WTC11 (cell line): ENCODE measurements around the gene DNMT3A. TPM values are rescaled to one million over a fixed set of nuclear protein-coding genes. Genes with fewer than 3 reads are reported as not detected.

Experiments
- ATAC-seq: fragments of 200-7000 bp; cut with Tn5 transposase; 2 replicates; pipeline ENCODE4 v1.10.0; 2021; ENCODE audit warnings: mild to moderate bottlenecking, moderate library complexity
- CTCF ChIA-PET: fragments of 300-600 bp; sonication (Branson Sonifier 250); formaldehyde crosslinking; loops from one replicate; lab custom pipeline; 2021; ENCODE audit warnings: antibody characterized with exemption; lab: Charles Lee
- POLR2A ChIA-PET: fragments of 350-600 bp; sonication (Branson Sonifier 250); formaldehyde crosslinking; loops from one replicate; lab custom pipeline; 2021; ENCODE audit warnings: antibody characterized with exemption; lab: Charles Lee
- DNase-seq: peaks from one replicate; pipeline ENCODE4 v3.0.0; 2021; ENCODE audit warnings: low spot score
- H3K27ac Mint-ChIP-seq: 2 replicates; pipeline ENCODE4 v1.8.0; 2021; ENCODE audit warnings: mixed read lengths
- H3K27me3 Mint-ChIP-seq: 2 replicates; pipeline ENCODE4 v1.8.0; 2021; ENCODE audit warnings: low read depth, mild to moderate bottlenecking, moderate library complexity, mixed read lengths
- H3K36me3 Mint-ChIP-seq: 2 replicates; pipeline ENCODE4 v1.8.0; 2021; ENCODE audit warnings: mixed read lengths
- H3K4me1 Mint-ChIP-seq: 2 replicates; pipeline ENCODE4 v1.8.0; 2022; ENCODE audit warnings: mixed read lengths
- H3K4me3 Mint-ChIP-seq: 2 replicates; pipeline ENCODE4 v1.8.0; 2021; ENCODE audit warnings: mild to moderate bottlenecking, moderate library complexity, mixed read lengths
- H3K9me3 Mint-ChIP-seq: 2 replicates; pipeline ENCODE4 v1.8.0; 2021; ENCODE audit warnings: mixed read lengths
- AR ChIP-seq: fragments of 250-450 bp; sonication (Bioruptor Pico); IDR thresholded peaks from 2 replicates; pipeline ENCODE4 v1.9.0; 2021; ENCODE audit warnings: mild to moderate bottlenecking
- CREB1 ChIP-seq: sonication (generic); formaldehyde crosslinking; IDR thresholded peaks from 2 replicates; pipeline ENCODE4 v1.8.0; 2023; ENCODE audit warnings: mild to moderate bottlenecking, missing genetic modification reagents
- EMX1 ChIP-seq: fragments of 250-450 bp; sonication (Bioruptor Pico); IDR thresholded peaks from 2 replicates; pipeline ENCODE4 v1.8.0; 2021; ENCODE audit warnings: mild to moderate bottlenecking
- ESRRA ChIP-seq: sonication (generic); formaldehyde crosslinking; IDR thresholded peaks from 2 replicates; pipeline ENCODE4 v1.8.1; 2022; ENCODE audit warnings: mild to moderate bottlenecking, missing genetic modification reagents, borderline replicate concordance
- FOXK1 ChIP-seq: sonication (generic); formaldehyde crosslinking; IDR thresholded peaks from 2 replicates; pipeline ENCODE4 v1.8.0; 2022; ENCODE audit warnings: mild to moderate bottlenecking, moderate library complexity, missing genetic modification reagents
- FOXP1 ChIP-seq: sonication (generic); formaldehyde crosslinking; IDR thresholded peaks from 2 replicates; pipeline ENCODE4 v1.8.0; 2022; ENCODE audit warnings: missing genetic modification reagents, mild to moderate bottlenecking, moderate library complexity, borderline replicate concordance
- IRF2 ChIP-seq: sonication (generic); formaldehyde crosslinking; IDR thresholded peaks from 2 replicates; pipeline ENCODE4 v1.8.0; 2022; ENCODE audit warnings: low read depth, missing genetic modification reagents, borderline replicate concordance
- MAX ChIP-seq: sonication (generic); formaldehyde crosslinking; IDR thresholded peaks from 2 replicates; pipeline ENCODE4 v1.8.0; 2022; ENCODE audit warnings: mild to moderate bottlenecking, missing genetic modification reagents
- MLX ChIP-seq: sonication (generic); formaldehyde crosslinking; IDR thresholded peaks from 2 replicates; pipeline ENCODE4 v1.8.1; 2023; ENCODE audit warnings: mild to moderate bottlenecking, missing genetic modification reagents, moderate library complexity
- MYBL2 ChIP-seq: sonication (generic); formaldehyde crosslinking; IDR thresholded peaks from 2 replicates; pipeline ENCODE4 v1.8.1; 2023; ENCODE audit warnings: mild to moderate bottlenecking, moderate library complexity, missing genetic modification reagents
- NFE2L1 ChIP-seq: sonication (generic); formaldehyde crosslinking; IDR thresholded peaks from 2 replicates; pipeline ENCODE4 v1.8.1; 2023; ENCODE audit warnings: missing genetic modification reagents
- PRDM15 ChIP-seq: sonication (generic); formaldehyde crosslinking; IDR thresholded peaks from 2 replicates; pipeline ENCODE4 v1.8.0; 2022; ENCODE audit warnings: missing genetic modification reagents
- SMAD3 ChIP-seq: sonication (generic); formaldehyde crosslinking; IDR thresholded peaks from 2 replicates; pipeline ENCODE4 v1.8.0; 2022; ENCODE audit warnings: missing genetic modification reagents, mild to moderate bottlenecking, borderline replicate concordance
- USF1 ChIP-seq: sonication (generic); formaldehyde crosslinking; IDR thresholded peaks from 2 replicates; pipeline ENCODE4 v1.8.0; 2022; ENCODE audit warnings: mild to moderate bottlenecking, missing genetic modification reagents
- ZMAT4 ChIP-seq: fragments of 250-450 bp; sonication (Bioruptor Pico); IDR thresholded peaks from 2 replicates; pipeline ENCODE4 v1.9.0; 2021; ENCODE audit warnings: mild to moderate bottlenecking
- ZNF121 ChIP-seq: sonication (generic); formaldehyde crosslinking; IDR thresholded peaks from 2 replicates; pipeline ENCODE4 v1.8.0; 2023; ENCODE audit warnings: missing genetic modification reagents
- ZNF317 ChIP-seq: sonication (generic); formaldehyde crosslinking; IDR thresholded peaks from 2 replicates; pipeline ENCODE4 v1.8.1; 2023; ENCODE audit warnings: low read depth, mild to moderate bottlenecking, moderate library complexity, missing genetic modification reagents, borderline replicate concordance
- ZNF425 ChIP-seq: fragments of 250-450 bp; sonication (Bioruptor Pico); conservative IDR thresholded peaks from 2 replicates; pipeline ENCODE4 v1.9.0; 2021; ENCODE audit warnings: mild to moderate bottlenecking
- total RNA-seq: library from RNA; stranded (reverse); gene quantifications from 3 replicates; pipeline ENCODE4 v1.2.3, GENCODE V29; 2021

Gene DNMT3A
- total RNA-seq, 1 experiment from 2014 or later, result 154 TPM

- TF ChIP-seq AR (CRISPR knock-in tag) (no peak), EMX1 (no peak), ESRRA (CRISPR knock-in tag) (no peak), MAX (CRISPR knock-in tag) (no peak)
Measured at GRCh38 chr2:25232248-25232825, 109.4 kb downstream of the DNMT3A start (continued).

- ATAC-seq, result no peak
- Mint-ChIP-seq H3K4me3 (no peak overlapping the region), H3K27me3 (no peaks in the 10 kb centered on the region), H3K4me1 (peaks cover 41% of the 10 kb centered on the region), H3K9me3 (no peaks in the 10 kb centered on the region), H3K36me3 (peaks cover 30% of the 10 kb centered on the region), H3K27ac (no peak overlapping the region)
- CTCF ChIA-PET, result interaction anchor here (1.0 to 4.0 kb wide), 7 partner anchors 12 to 107 kb away, joined by 3 to 63 read pairs (median 4); no protein-coding TSS in a partner anchor
- DNase-seq, result no peak
- POLR2A ChIA-PET, result interaction anchor here (0.6 to 0.7 kb wide), 2 partner anchors 8 to 65 kb away, joined by 3 to 4 read pairs; no protein-coding TSS in a partner anchor
- TF ChIP-seq USF1 (CRISPR knock-in tag) (no peak), FOXP1 (CRISPR knock-in tag) (no peak), ZNF121 (CRISPR knock-in tag) (no peak), SMAD3 (CRISPR knock-in tag) (no peak), MYBL2 (CRISPR knock-in tag) (no peak), ZMAT4 (CRISPR knock-in tag) (no peak), MLX (CRISPR knock-in tag) (no peak), FOXK1 (CRISPR knock-in tag) (no peak), CREB1 (no peak), IRF2 (CRISPR knock-in tag) (no peak), ZNF317 (CRISPR knock-in tag) (no peak), ZNF425 (CRISPR knock-in tag) (no peak), NFE2L1 (CRISPR knock-in tag) (no peak), PRDM15 (no peak)
Measured at GRCh38 chr2:25230948-25231311, 110.8 kb downstream of the DNMT3A start.
